ENCODE measurements around the gene LRRC25.

- TF ChIP-seq CTCF (optimal IDR thresholded peaks at IDR 0.05 in 1 of 3, IDR thresholded peaks at IDR 0.05 in 1 of 3, conservative IDR thresholded peaks at IDR 0.05 in 1 of 3; ENCODE audit: extremely low read depth in 1 of 3, insufficient read depth in 2 of 3, low read length in 3 of 3): no peak
- no peak for TF ChIP-seq EZH2 (IDR thresholded peaks at IDR 0.05; ENCODE audit: low read length)
Measured at GRCh38 chr19:18384775-18385174, 12.6 kb downstream of the LRRC25 start.

Data from keratinocyte (primary cell).